ENCODE data around the gene STX19. TPM values are rescaled to one million over a fixed set of nuclear protein-coding genes. Genes with fewer than 3 reads are reported as not detected.

The STX19 gene
- total RNA-seq, 1 experiment from 2014 or later = not detected

DNA sequence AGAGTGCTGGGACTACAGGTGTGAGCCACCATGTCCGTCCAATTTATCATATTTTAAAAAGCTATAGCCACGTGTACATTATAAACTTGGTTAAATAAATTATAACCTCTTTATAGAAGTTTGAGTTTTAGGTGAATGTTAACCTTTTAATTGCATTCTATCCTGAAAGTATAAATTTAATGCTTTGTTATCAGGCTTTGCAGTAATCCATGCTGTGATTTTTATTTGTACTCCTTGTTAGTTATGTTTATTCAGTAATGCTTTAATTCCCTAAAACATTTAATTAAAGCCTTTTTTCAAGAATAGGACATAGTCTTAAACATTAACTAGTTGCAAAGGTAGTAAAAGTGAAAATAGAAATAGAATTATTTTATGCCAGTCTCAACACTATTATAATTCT, 36.8 kb downstream of the STX19 start:
- Histone ChIP-seq H3K4me2 (ENCODE audit: low read length) (no peak overlapping the region), H3K4me3 (ENCODE audit: low read length) (no peak overlapping the region), H3K9ac (ENCODE audit: low read length) (no peak overlapping the region), H3K79me2 (ENCODE audit: low read length) (no peaks in the 10 kb centered on the region), H2AFZ (ENCODE audit: low read length) (no peak overlapping the region), H3K36me3 (ENCODE audit: low read depth, low read length) (no peaks in the 10 kb centered on the region), H3K9me3 (ENCODE audit: low read length) (no peaks in the 10 kb centered on the region), H3K27ac (ENCODE audit: low read length) (no peak overlapping the region), H4K20me1 (ENCODE audit: low read length) (no peaks in the 10 kb centered on the region), H3K4me1 (ENCODE audit: insufficient read depth, low read length) (peaks cover 10% of the 10 kb centered on the region; the same call in 1 of the 2 replicates), H3F3A (ENCODE audit: low read length, unreplicated experiment) (no peaks in the 10 kb centered on the region), H3K27me3 (ENCODE audit: low read length) (no peaks in the 10 kb centered on the region), H3K9me2 (replicated peaks; ENCODE audit: low read length) (no peaks in the 10 kb centered on the region)
- BruUV-seq (replicated peaks) = no TSS peak
- intact Hi-C loops (cut with micrococcal nuclease) = no loop called here
- DNase-seq (no peak), ATAC-seq (no peak)
- CTCF ChIA-PET = no interaction called here
- POLR2A ChIA-PET (ENCODE audit: unreplicated experiment) = no interaction called here
- TF ChIP-seq EZH2 (IDR thresholded peaks at IDR 0.05; ENCODE audit: low read length, unreplicated experiment) = no peak
- TF ChIP-seq CTCF (conservative IDR thresholded peaks at IDR 0.05; ENCODE audit: low read depth, low read length) = no peak
- TF ChIP-seq EZH2phosphoT487 (IDR thresholded peaks at IDR 0.05; ENCODE audit: borderline replicate concordance, low read length) = no peak

GRCh38 chr3:93989241-93989640, 39.2 kb downstream of the STX19 start:
- Histone ChIP-seq H3K9me3 (ENCODE audit: low read length) (no peaks in the 10 kb centered on the region), H3K36me3 (ENCODE audit: low read depth, low read length) (no peaks in the 10 kb centered on the region), H3K4me1 (ENCODE audit: insufficient read depth, low read length) (peaks cover 10% of the 10 kb centered on the region; the same call in 1 of the 2 replicates), H3K4me3 (ENCODE audit: low read length) (no peak overlapping the region), H4K20me1 (ENCODE audit: low read length) (no peaks in the 10 kb centered on the region), H2AFZ (ENCODE audit: low read length) (no peak overlapping the region), H3K79me2 (ENCODE audit: low read length) (peaks cover 9% of the 10 kb centered on the region; the same call in 1 of the 2 replicates), H3K27me3 (ENCODE audit: low read length) (no peaks in the 10 kb centered on the region), H3K9ac (ENCODE audit: low read length) (no peak overlapping the region), H3K4me2 (ENCODE audit: low read length) (no peak overlapping the region), H3K9me2 (replicated peaks; ENCODE audit: low read length) (no peaks in the 10 kb centered on the region), H3F3A (ENCODE audit: low read length, unreplicated experiment) (no peaks in the 10 kb centered on the region), H3K27ac (ENCODE audit: low read length) (no peak overlapping the region)
- ChIA-PET POLR2A (ENCODE audit: unreplicated experiment) (interaction anchor here (0.6 kb wide), 1 partner anchor 627 kb away, joined by 3 read pairs; no protein-coding TSS in a partner anchor), CTCF (no interaction called here)
- BruUV-seq (replicated peaks) = no TSS peak
- ATAC-seq (no peak), DNase-seq (no peak)
- TF ChIP-seq EZH2 (IDR thresholded peaks at IDR 0.05; ENCODE audit: low read length, unreplicated experiment) (no peak), EZH2phosphoT487 (IDR thresholded peaks at IDR 0.05; ENCODE audit: borderline replicate concordance, low read length) (no peak), CTCF (conservative IDR thresholded peaks at IDR 0.05; ENCODE audit: low read depth, low read length) (no peak)
- intact Hi-C loops (cut with micrococcal nuclease) = no loop called here

DNA sequence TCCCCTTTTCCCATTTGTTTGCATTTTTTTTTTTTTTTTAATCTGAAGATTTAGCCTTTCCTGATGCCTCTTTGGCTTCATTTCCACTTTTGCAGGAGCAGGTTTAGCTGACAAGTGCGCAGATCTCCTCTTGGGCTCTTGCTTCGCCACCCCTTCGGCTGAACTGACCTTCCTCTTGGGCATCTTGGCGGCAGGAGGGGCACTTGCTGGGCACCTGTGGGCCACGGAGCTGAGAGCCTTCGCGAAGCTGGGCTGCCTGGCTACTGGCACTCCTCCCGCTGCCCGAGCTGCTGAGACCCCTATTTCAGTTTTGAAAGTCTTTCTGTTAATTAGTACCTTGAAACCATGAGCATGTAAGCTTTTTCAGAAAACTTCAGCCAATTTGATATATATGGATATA, 39.6 kb downstream of the STX19 start:
- no peaks in the 10 kb centered on the region for H3K27me3 ChIP-seq (ENCODE audit: low read length)
- POLR2A ChIA-PET (ENCODE audit: unreplicated experiment) = interaction anchor here (0.6 kb wide), 1 partner anchor 628 kb away, joined by 3 read pairs; no protein-coding TSS in a partner anchor
- H3K27ac ChIP-seq (ENCODE audit: low read length) = no peak overlapping the region
- no peak overlapping the region for H2AFZ ChIP-seq (ENCODE audit: low read length)
- ATAC-seq = no peak
- H3F3A ChIP-seq (ENCODE audit: low read length, unreplicated experiment) = no peaks in the 10 kb centered on the region
- H3K36me3 ChIP-seq (ENCODE audit: low read depth, low read length) = no peaks in the 10 kb centered on the region
- H3K9ac ChIP-seq (ENCODE audit: low read length) = no peak overlapping the region
- no peaks in the 10 kb centered on the region for H3K9me2 ChIP-seq (replicated peaks; ENCODE audit: low read length)
- no peak overlapping the region for H3K4me3 ChIP-seq (ENCODE audit: low read length)
- CTCF ChIA-PET = no interaction called here
- peaks cover 10% of the 10 kb centered on the region; the same call in 1 of the 2 replicates for H3K4me1 ChIP-seq (ENCODE audit: insufficient read depth, low read length)
- intact Hi-C loops (cut with micrococcal nuclease) = no loop called here
- BruUV-seq (replicated peaks) = no TSS peak
- H3K4me2 ChIP-seq (ENCODE audit: low read length) = no peak overlapping the region
- TF ChIP-seq EZH2phosphoT487 (IDR thresholded peaks at IDR 0.05; ENCODE audit: borderline replicate concordance, low read length) (no peak), EZH2 (IDR thresholded peaks at IDR 0.05; ENCODE audit: low read length, unreplicated experiment) (no peak), CTCF (conservative IDR thresholded peaks at IDR 0.05; ENCODE audit: low read depth, low read length) (no peak)
- H3K9me3 ChIP-seq (ENCODE audit: low read length) = no peaks in the 10 kb centered on the region
- peaks cover 9% of the 10 kb centered on the region; the same call in 1 of the 2 replicates for H3K79me2 ChIP-seq (ENCODE audit: low read length)
- H4K20me1 ChIP-seq (ENCODE audit: low read length) = no peaks in the 10 kb centered on the region
- no peak for DNase-seq
